Osteoblast (primary cell): ENCODE measurements around the gene SPRR3. TPM values are rescaled to one million over a fixed set of nuclear protein-coding genes. Genes with fewer than 3 reads are reported as not detected.

Source experiments
- DNase-seq: peaks from one replicate; pipeline ENCODE4 v3.0.0; 2011; ENCODE audit warnings: low spot score, mixed read lengths; ENCODE audit not compliant: insufficient read length; ENCODE audit errors: missing footprints
- H2AFZ ChIP-seq: 2 replicates; pipeline ENCODE4 v1.6.0; 2011; ENCODE audit warnings: mild to moderate bottlenecking, low read length
- H3K27ac ChIP-seq: 2 replicates; pipeline ENCODE4 v1.5.1; 2011; ENCODE audit warnings: mild to moderate bottlenecking, low read depth, low read length, moderate library complexity
- H3K27me3 ChIP-seq: 2 replicates; pipeline ENCODE4 v1.6.0; 2012; ENCODE audit warnings: mild to moderate bottlenecking, control low read depth, inconsistent platforms, low read length, moderate library complexity; ENCODE audit not compliant: insufficient read depth
- H3K36me3 ChIP-seq: 2 replicates; pipeline ENCODE4 v1.5.1; 2011; ENCODE audit warnings: mild to moderate bottlenecking, low read length, control low read depth, moderate library complexity; ENCODE audit not compliant: insufficient read depth
- H3K4me1 ChIP-seq: 2 replicates; pipeline ENCODE4 v1.5.1; 2011; ENCODE audit warnings: mild to moderate bottlenecking, low read length, control low read depth, moderate library complexity; ENCODE audit not compliant: insufficient read depth
- H3K4me2 ChIP-seq: 2 replicates; pipeline ENCODE4 v1.6.0; 2011; ENCODE audit warnings: mild to moderate bottlenecking, low read length; ENCODE audit not compliant: insufficient read depth
- H3K4me3 ChIP-seq: fragments of 200-600 bp; sonication (generic); 3 replicates; pipeline ENCODE4 v1.5.1; 2012; ENCODE audit warnings: mild to moderate bottlenecking, low read length, inconsistent platforms; ENCODE audit not compliant: insufficient read depth
- H3K79me2 ChIP-seq: 2 replicates; pipeline ENCODE4 v1.6.0; 2012; ENCODE audit warnings: mild to moderate bottlenecking, low read length, control low read depth, inconsistent platforms; ENCODE audit not compliant: insufficient read depth
- H3K9me3 ChIP-seq: 2 replicates; pipeline ENCODE4 v1.5.1; 2011; ENCODE audit warnings: low read depth, low read length, control low read depth
- H4K20me1 ChIP-seq: 2 replicates; pipeline ENCODE4 v1.6.0; 2012; ENCODE audit warnings: mild to moderate bottlenecking, low read length, control low read depth; ENCODE audit not compliant: insufficient read depth
- CTCF ChIP-seq: IDR thresholded peaks from 2 replicates; pipeline ENCODE4 v1.5.1; 2011; ENCODE audit warnings: mild to moderate bottlenecking, low read depth, low read length, moderate library complexity; ENCODE audit errors: extremely low read depth
- total RNA-seq: library from RNA; depleted of rRNA; stranded (reverse); fragments of >200 nt; gene quantifications from 2 replicates; pipeline ENCODE4 v1.2.3, GENCODE V29; 2012

The SPRR3 gene
- total RNA-seq, 1 donor, result not detected

- no peaks in the 10 kb centered on the region for H4K20me1 ChIP-seq
Measured at GRCh38 chr1:153030895-153031294, 29.3 kb downstream of the SPRR3 start, which contains the start of gene SPRR1B. SPRR1B (plus strand) TSS chr1:153031203; CDS start chr1:153032346, 1,143 bp downstream.

GRCh38 chr1:153032073-153032472, 30.5 kb downstream of the SPRR3 start:
- no peaks in the 10 kb centered on the region for H3K4me1 ChIP-seq
- H3K79me2 ChIP-seq, result no peaks in the 10 kb centered on the region
- no peaks in the 10 kb centered on the region for H4K20me1 ChIP-seq
- no peak overlapping the region for H2AFZ ChIP-seq
- H3K4me2 ChIP-seq, result no peak overlapping the region
- H3K27me3 ChIP-seq, result no peaks in the 10 kb centered on the region
- TF ChIP-seq CTCF, result no peak
- no peak for DNase-seq
- H3K36me3 ChIP-seq, result no peaks in the 10 kb centered on the region
- no peaks in the 10 kb centered on the region for H3K9me3 ChIP-seq
- H3K4me3 ChIP-seq, result no peak overlapping the region
- H3K27ac ChIP-seq, result no peak overlapping the region

More at GRCh38 chr1:153030895-153031294, 29.3 kb downstream of the SPRR3 start, which contains the start of gene SPRR1B:
- no peaks in the 10 kb centered on the region for H3K79me2 ChIP-seq
- no peaks in the 10 kb centered on the region for H3K27me3 ChIP-seq
- no peaks in the 10 kb centered on the region for H3K36me3 ChIP-seq
- H2AFZ ChIP-seq, result no peak within 1 kb of the TSS
- no peaks in the 10 kb centered on the region for H3K9me3 ChIP-seq
- H3K27ac ChIP-seq, result no peak within 1 kb of the TSS
- DNase-seq, result no peak
- TF ChIP-seq CTCF, result no peak
- no peak within 1 kb of the TSS for H3K4me2 ChIP-seq
- H3K4me1 ChIP-seq, result no peaks in the 10 kb centered on the region
- H3K4me3 ChIP-seq, result no peak within 1 kb of the TSS

GRCh38 chr1:153032677-153033308, 31.2 kb downstream of the SPRR3 start:
- peak; percentile 57 for TF ChIP-seq CTCF
- Histone ChIP-seq H3K27ac (no peak overlapping the region), H3K9me3 (no peaks in the 10 kb centered on the region), H3K4me1 (no peaks in the 10 kb centered on the region), H3K36me3 (no peaks in the 10 kb centered on the region), H3K79me2 (no peaks in the 10 kb centered on the region), H2AFZ (no peak overlapping the region), H3K4me2 (no peak overlapping the region), H3K27me3 (no peaks in the 10 kb centered on the region), H3K4me3 (no peak overlapping the region), H4K20me1 (no peaks in the 10 kb centered on the region)
- peak; percentile 83 for DNase-seq

GRCh38 chr1:153035211-153035610, 33.7 kb downstream of the SPRR3 start:
- Histone ChIP-seq H2AFZ (no peak overlapping the region), H3K36me3 (no peaks in the 10 kb centered on the region)

More at GRCh38 chr1:153035211-153035610, 33.7 kb downstream of the SPRR3 start:
- no peak overlapping the region for H3K4me3 ChIP-seq
- H4K20me1 ChIP-seq, result no peaks in the 10 kb centered on the region
- no peak overlapping the region for H3K4me2 ChIP-seq
- DNase-seq, result no peak
- no peak for TF ChIP-seq CTCF
- no peak overlapping the region for H3K27ac ChIP-seq
- no peaks in the 10 kb centered on the region for H3K9me3 ChIP-seq
- no peaks in the 10 kb centered on the region for H3K4me1 ChIP-seq
- H3K79me2 ChIP-seq, result no peaks in the 10 kb centered on the region
- H3K27me3 ChIP-seq, result no peaks in the 10 kb centered on the region
